GM20431 (cell line): Measurements from ENCODE around the gene SVIL.
"Not testable (repeated sequence)": the region's sequence is repeated elsewhere in the genome, so short reads cannot be mapped to it uniquely, and the experiment has no call there.

Source experiments
- in situ Hi-C: fragments of 300-500 bp; cut with MseI, MboI; formaldehyde crosslinking; loops from one replicate; pipeline ENCODE4 v1.15.0; 2020; ENCODE audit warnings: low sequenced_read_pairs; ENCODE audit not compliant: unreplicated experiment

Gene SVIL

GRCh38 chr10:29554660-29555059 lies 80.1 kb downstream of the SVIL start:
- in situ Hi-C loops, result no loop called here

GRCh38 chr10:29553544-29554250 lies 81.1 kb downstream of the SVIL start:
- in situ Hi-C loops, result no loop called here

- in situ Hi-C loops, result not testable (repeated sequence)
Measured at GRCh38 chr10:29553116-29553515, 81.7 kb downstream of the SVIL start.

GRCh38 chr10:29549493-29549892 lies 85.3 kb downstream of the SVIL start:
- in situ Hi-C loops, result not testable (repeated sequence)

- in situ Hi-C loops, result no loop called here
Measured at GRCh38 chr10:29546773-29547313, 87.9 kb downstream of the SVIL start.

GRCh38 chr10:29545122-29545521 lies 89.6 kb downstream of the SVIL start:
- in situ Hi-C loops, result no loop called here

- in situ Hi-C loops, result no loop called here
Measured at GRCh38 chr10:29543715-29544114, 91.1 kb downstream of the SVIL start.

- in situ Hi-C loops, result no loop called here
Measured at GRCh38 chr10:29542723-29543122, 92.0 kb downstream of the SVIL start.

GRCh38 chr10:29541422-29542210 lies 93.2 kb downstream of the SVIL start:
- in situ Hi-C loops, result no loop called here

- in situ Hi-C loops, result no loop called here
Measured at GRCh38 chr10:29540016-29540415, 94.8 kb downstream of the SVIL start.

GRCh38 chr10:29539412-29539811 lies 95.4 kb downstream of the SVIL start:
- in situ Hi-C loops, result no loop called here

GRCh38 chr10:29537799-29538198 lies 97.0 kb downstream of the SVIL start:
- in situ Hi-C loops, result no loop called here

GRCh38 chr10:29536691-29537090 lies 98.1 kb downstream of the SVIL start:
- in situ Hi-C loops, result not testable (repeated sequence)

- in situ Hi-C loops, result no loop called here
Measured at GRCh38 chr10:29535778-29536453, 98.9 kb downstream of the SVIL start.

GRCh38 chr10:29535012-29535777 lies 99.6 kb downstream of the SVIL start:
- in situ Hi-C loops, result no loop called here

GRCh38 chr10:29534590-29534989 lies 100.2 kb downstream of the SVIL start:
- in situ Hi-C loops, result no loop called here

GRCh38 chr10:29533696-29534285 lies 101.0 kb downstream of the SVIL start:
- in situ Hi-C loops, result no loop called here

- in situ Hi-C loops, result no loop called here
Measured at GRCh38 chr10:29533046-29533445, 101.7 kb downstream of the SVIL start.

- in situ Hi-C loops, result no loop called here
Measured at GRCh38 chr10:29532256-29532878, 102.4 kb downstream of the SVIL start.
